Neuron (in vitro differentiated cells): ENCODE measurements around the gene USP7.

Experiments used
- H2AFZ ChIP-seq: one replicate; pipeline ENCODE4 v1.6.1; 2013; ENCODE audit warnings: low read depth, mild to moderate bottlenecking, inconsistent platforms, low read length, moderate library complexity
- H3K27me3 ChIP-seq: one replicate; pipeline ENCODE4 v1.6.1; 2013; ENCODE audit warnings: low read length; ENCODE audit not compliant: insufficient read depth
- H3K36me3 ChIP-seq: one replicate; pipeline ENCODE4 v1.6.1; 2013; ENCODE audit warnings: low read length; ENCODE audit not compliant: insufficient read depth
- H3K4me1 ChIP-seq: one replicate; pipeline ENCODE4 v1.6.1; 2013; ENCODE audit warnings: low read length; ENCODE audit not compliant: insufficient read depth
- H3K4me3 ChIP-seq: 2 replicates; pipeline ENCODE4 v1.5.1; 2013; ENCODE audit warnings: mild to moderate bottlenecking, low read length, moderate library complexity
- H3K9me3 ChIP-seq: one replicate; pipeline ENCODE4 v1.6.1; 2013; ENCODE audit warnings: low read length

The USP7 gene

GRCh38 chr16:8892101-8892575, 71.6 kb downstream of the USP7 start:
- Histone ChIP-seq H3K4me1 (peaks cover 17% of the 10 kb centered on the region), H3K27me3 (no peaks in the 10 kb centered on the region), H3K4me3 (no peak overlapping the region), H3K9me3 (no peaks in the 10 kb centered on the region), H3K36me3 (peaks cover 77% of the 10 kb centered on the region), H2AFZ (no peak overlapping the region)

GRCh38 chr16:8890549-8890921, 73.2 kb downstream of the USP7 start:
- Histone ChIP-seq H3K27me3 (no peaks in the 10 kb centered on the region), H2AFZ (no peak overlapping the region), H3K4me3 (no peak overlapping the region), H3K36me3 (peaks cover 65% of the 10 kb centered on the region), H3K4me1 (peaks cover 22% of the 10 kb centered on the region), H3K9me3 (no peaks in the 10 kb centered on the region)

GRCh38 chr16:8889893-8890548, 73.7 kb downstream of the USP7 start:
- H3K9me3 ChIP-seq: no peaks in the 10 kb centered on the region
- peaks cover 60% of the 10 kb centered on the region for H3K36me3 ChIP-seq
- peaks cover 22% of the 10 kb centered on the region for H3K4me1 ChIP-seq
- no peak overlapping the region for H2AFZ ChIP-seq
- no peaks in the 10 kb centered on the region for H3K27me3 ChIP-seq
- no peak overlapping the region for H3K4me3 ChIP-seq

GRCh38 chr16:8888951-8889892, 74.5 kb downstream of the USP7 start:
- Histone ChIP-seq H3K9me3 (no peaks in the 10 kb centered on the region), H3K4me3 (no peak overlapping the region), H3K36me3 (peaks cover 52% of the 10 kb centered on the region)

GRCh38 chr16:8887952-8888560, 75.7 kb downstream of the USP7 start:
- H3K9me3 ChIP-seq: no peaks in the 10 kb centered on the region
- peaks cover 42% of the 10 kb centered on the region for H3K36me3 ChIP-seq
- no peak overlapping the region for H3K4me3 ChIP-seq
- H2AFZ ChIP-seq: no peak overlapping the region
- no peaks in the 10 kb centered on the region for H3K27me3 ChIP-seq
- peaks cover 17% of the 10 kb centered on the region for H3K4me1 ChIP-seq

More at GRCh38 chr16:8888951-8889892, 74.5 kb downstream of the USP7 start:
- H3K27me3 ChIP-seq: no peaks in the 10 kb centered on the region
- H3K4me1 ChIP-seq: peaks cover 22% of the 10 kb centered on the region
- no peak overlapping the region for H2AFZ ChIP-seq

- Histone ChIP-seq H3K36me3 (peaks cover 42% of the 10 kb centered on the region), H3K4me1 (peaks cover 16% of the 10 kb centered on the region), H3K4me3 (no peak overlapping the region), H2AFZ (no peak overlapping the region), H3K9me3 (no peaks in the 10 kb centered on the region), H3K27me3 (no peaks in the 10 kb centered on the region)
Observed at GRCh38 chr16:8887431-8887765, 76.3 kb downstream of the USP7 start.

- H3K27me3 ChIP-seq: no peaks in the 10 kb centered on the region
- H3K9me3 ChIP-seq: no peaks in the 10 kb centered on the region
- H3K4me1 ChIP-seq: peaks cover 10% of the 10 kb centered on the region
- H2AFZ ChIP-seq: no peak overlapping the region
- peaks cover 37% of the 10 kb centered on the region for H3K36me3 ChIP-seq
- no peak overlapping the region for H3K4me3 ChIP-seq
Observed at GRCh38 chr16:8886593-8887430, 76.9 kb downstream of the USP7 start.

GRCh38 chr16:8885674-8886592, 77.8 kb downstream of the USP7 start:
- H2AFZ ChIP-seq: no peak overlapping the region
- no peaks in the 10 kb centered on the region for H3K9me3 ChIP-seq
- H3K4me1 ChIP-seq: peaks cover 5% of the 10 kb centered on the region

GRCh38 chr16:8882725-8883377, 80.9 kb downstream of the USP7 start:
- H3K4me3 ChIP-seq: no peak overlapping the region
- no peaks in the 10 kb centered on the region for H3K27me3 ChIP-seq
- peaks cover 5% of the 10 kb centered on the region for H3K4me1 ChIP-seq
- H3K9me3 ChIP-seq: no peaks in the 10 kb centered on the region
- H3K36me3 ChIP-seq: peaks cover 6% of the 10 kb centered on the region
- H2AFZ ChIP-seq: no peak overlapping the region

More at GRCh38 chr16:8885674-8886592, 77.8 kb downstream of the USP7 start:
- Histone ChIP-seq H3K27me3 (no peaks in the 10 kb centered on the region), H3K4me3 (no peak overlapping the region), H3K36me3 (peaks cover 30% of the 10 kb centered on the region)

- Histone ChIP-seq H3K36me3 (peaks cover 2% of the 10 kb centered on the region), H3K27me3 (no peaks in the 10 kb centered on the region), H3K9me3 (no peaks in the 10 kb centered on the region), H3K4me3 (no peak within 1 kb of the TSS), H2AFZ (no peak within 1 kb of the TSS), H3K4me1 (peaks cover 5% of the 10 kb centered on the region)
Observed at GRCh38 chr16:8882041-8882617, 81.6 kb downstream of the USP7 start, which contains the start of gene LITAFD. Gene LITAFD, plus strand, starts transcription at chr16:8882351. Its CDS starts 2,005 bp downstream, at chr16:8884356.

GRCh38 chr16:8880839-8881510, 82.7 kb downstream of the USP7 start:
- H3K9me3 ChIP-seq: no peaks in the 10 kb centered on the region
- no peaks in the 10 kb centered on the region for H3K36me3 ChIP-seq
- H2AFZ ChIP-seq: no peak overlapping the region
- no peak overlapping the region for H3K4me3 ChIP-seq
- no peaks in the 10 kb centered on the region for H3K27me3 ChIP-seq
- H3K4me1 ChIP-seq: no peaks in the 10 kb centered on the region
